D721Med (cell line): ENCODE data around the gene TEC.

Experiments
- DNase-seq: peaks from one replicate; pipeline ENCODE4 v3.0.0; 2011; ENCODE audit warnings: low spot score; ENCODE audit not compliant: insufficient read length
- FAIRE-seq: peaks from 2 replicates; lab custom pipeline; 2011; peaks lifted over from hg19 to GRCh38; lab: Jason Lieb, UNC
- CTCF ChIP-seq: IDR thresholded peaks from 2 replicates; pipeline ENCODE4 v1.5.1; 2012; ENCODE audit warnings: mild to moderate bottlenecking, control low read depth; ENCODE audit not compliant: insufficient read depth; ENCODE audit errors: missing control alignments

Gene TEC

GRCh38 chr4:48127231-48127630, 142.4 kb downstream of the TEC start:
- no peak for TF ChIP-seq CTCF
- DNase-seq (no peak), FAIRE-seq (no peak)

DNA sequence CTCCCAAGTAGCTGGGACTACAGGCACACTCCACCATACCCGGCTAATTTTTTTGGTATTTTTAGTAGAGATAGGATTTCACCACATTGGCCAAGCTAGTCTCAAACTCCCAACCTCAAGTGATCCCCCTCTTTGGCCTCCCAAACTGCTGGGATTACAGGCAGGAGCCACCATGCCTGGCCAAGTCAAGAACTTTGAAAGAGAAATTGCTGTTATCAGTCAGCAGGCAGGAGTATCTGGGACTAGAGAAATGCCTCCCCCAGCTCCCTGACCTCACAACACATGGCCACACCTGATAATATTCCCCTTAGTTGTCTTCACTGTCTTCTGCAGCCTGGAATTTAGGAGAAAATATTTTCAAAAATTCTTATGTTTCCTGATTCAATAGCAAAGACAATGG, 143.0 kb downstream of the TEC start:
- DNase-seq (no peak), FAIRE-seq (no peak)
- TF ChIP-seq CTCF, result no peak

DNA sequence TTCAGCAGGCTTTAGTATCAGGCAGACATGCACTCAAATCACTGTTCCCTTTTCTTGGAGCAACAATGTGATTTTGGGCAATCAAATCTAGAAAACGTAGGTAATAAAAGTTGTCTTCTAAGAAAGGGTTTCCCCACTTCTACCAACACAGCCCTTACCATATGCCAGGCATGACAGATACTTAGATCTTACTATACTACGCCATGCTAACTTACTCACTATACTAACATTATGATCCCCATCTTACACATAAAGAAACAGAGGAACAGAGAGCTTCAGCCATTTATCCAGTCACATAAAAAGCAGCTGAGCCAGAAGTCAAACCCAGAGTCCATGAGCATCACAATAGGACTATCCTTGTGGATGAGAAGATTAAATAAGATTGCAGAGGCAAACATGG, 144.8 kb downstream of the TEC start:
- no peak for TF ChIP-seq CTCF
- DNase-seq, result no peak
- FAIRE-seq, result no peak

DNA sequence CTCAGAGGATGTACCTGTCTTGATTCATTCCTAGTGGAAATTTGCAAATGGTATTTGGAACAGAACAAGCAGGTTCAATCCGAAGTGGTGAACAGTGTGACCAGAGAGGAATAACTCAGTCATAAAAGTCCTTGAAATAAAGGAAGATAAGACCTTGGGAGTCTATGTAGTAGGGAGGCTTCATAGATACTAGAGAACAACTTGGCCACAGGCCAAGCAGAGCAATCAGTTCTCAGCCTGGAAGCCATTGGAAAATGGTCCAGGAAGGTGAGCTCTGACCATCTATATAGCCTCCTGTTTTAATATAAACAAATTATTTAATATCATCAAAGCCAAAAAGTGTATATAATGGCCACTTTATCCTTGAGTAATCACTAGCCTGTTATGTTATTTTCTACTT, 146.9 kb downstream of the TEC start:
- FAIRE-seq (no peak), DNase-seq (no peak)
- TF ChIP-seq CTCF, result no peak

GRCh38 chr4:48121180-48121579, 148.5 kb downstream of the TEC start:
- no peak for FAIRE-seq
- DNase-seq, result no peak
- TF ChIP-seq CTCF, result no peak

DNA sequence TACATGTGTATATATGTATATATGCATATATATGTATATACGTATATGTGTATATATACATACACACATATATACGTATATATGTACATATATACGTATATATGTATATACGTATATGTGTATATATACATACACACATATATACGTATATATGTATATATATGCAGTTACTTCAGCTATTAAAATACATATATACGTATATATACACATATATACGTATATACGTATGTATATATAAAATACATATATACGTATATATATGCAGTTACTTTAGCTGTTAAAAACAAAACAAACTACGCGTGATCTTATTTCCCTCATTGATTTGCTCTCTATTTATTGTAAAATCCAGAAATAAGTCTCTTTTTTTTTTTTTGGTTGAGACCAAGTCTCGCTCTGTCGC, 149.5 kb downstream of the TEC start:
- TF ChIP-seq CTCF, result no peak
- no peak for FAIRE-seq
- no peak for DNase-seq

GRCh38 chr4:48119646-48120045, 150.0 kb downstream of the TEC start:
- FAIRE-seq (no peak), DNase-seq (no peak)

More at GRCh38 chr4:48119646-48120045, 150.0 kb downstream of the TEC start:
- no peak for TF ChIP-seq CTCF
